Measurements from ENCODE around the gene ZNF324B. TPM values are rescaled to one million over a fixed set of nuclear protein-coding genes. Genes with fewer than 3 reads are reported as not detected.
A peak's percentile ranks its signal among the peaks of the same experiment; 100 is the strongest.

Gene ZNF324B
- total RNA-seq, 1 donor from 2014 or later: 5.8 TPM

DNA sequence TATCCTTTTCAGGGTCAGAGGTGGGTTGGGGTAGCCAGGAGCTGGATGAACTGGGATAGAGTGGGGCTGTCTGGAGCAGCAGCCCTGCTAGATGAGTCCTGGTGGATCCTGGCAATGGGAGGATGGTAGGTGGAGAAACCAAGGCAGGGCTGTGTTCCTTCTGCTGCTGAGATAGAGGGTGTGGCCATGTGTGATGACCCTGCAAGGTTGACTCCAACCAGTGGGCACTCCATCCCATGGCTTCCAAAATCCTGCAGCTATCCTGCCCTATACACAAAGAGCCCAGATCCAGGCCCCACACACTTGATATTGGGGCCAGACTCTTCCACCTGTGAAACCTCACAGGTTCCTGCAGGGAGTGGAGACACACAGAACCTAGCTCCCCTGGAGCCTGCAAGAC, 22.4 kb downstream of the ZNF324B start:
- no peak for DNase-seq (ENCODE audit: low read depth)
- Histone ChIP-seq H3K4me3 (ENCODE audit: low read depth, low read length) (no peak overlapping the region), H3K27me3 (ENCODE audit: control insufficient read depth, insufficient read depth, low read length) (no peaks in the 10 kb centered on the region), H3K36me3 (ENCODE audit: control insufficient read depth, insufficient read depth, low read length) (no peaks in the 10 kb centered on the region)
- TF ChIP-seq, protein P1, sequence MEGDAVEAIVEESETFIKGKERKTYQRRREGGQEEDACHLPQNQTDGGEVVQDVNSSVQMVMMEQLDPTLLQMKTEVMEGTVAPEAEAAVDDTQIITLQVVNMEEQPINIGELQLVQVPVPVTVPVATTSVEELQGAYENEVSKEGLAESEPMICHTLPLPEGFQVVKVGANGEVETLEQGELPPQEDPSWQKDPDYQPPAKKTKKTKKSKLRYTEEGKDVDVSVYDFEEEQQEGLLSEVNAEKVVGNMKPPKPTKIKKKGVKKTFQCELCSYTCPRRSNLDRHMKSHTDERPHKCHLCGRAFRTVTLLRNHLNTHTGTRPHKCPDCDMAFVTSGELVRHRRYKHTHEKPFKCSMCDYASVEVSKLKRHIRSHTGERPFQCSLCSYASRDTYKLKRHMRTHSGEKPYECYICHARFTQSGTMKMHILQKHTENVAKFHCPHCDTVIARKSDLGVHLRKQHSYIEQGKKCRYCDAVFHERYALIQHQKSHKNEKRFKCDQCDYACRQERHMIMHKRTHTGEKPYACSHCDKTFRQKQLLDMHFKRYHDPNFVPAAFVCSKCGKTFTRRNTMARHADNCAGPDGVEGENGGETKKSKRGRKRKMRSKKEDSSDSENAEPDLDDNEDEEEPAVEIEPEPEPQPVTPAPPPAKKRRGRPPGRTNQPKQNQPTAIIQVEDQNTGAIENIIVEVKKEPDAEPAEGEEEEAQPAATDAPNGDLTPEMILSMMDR (IDR thresholded peaks at IDR 0.05; ENCODE audit: insufficient read depth, low read length, poor library complexity, severe bottlenecking): no peak

DNA sequence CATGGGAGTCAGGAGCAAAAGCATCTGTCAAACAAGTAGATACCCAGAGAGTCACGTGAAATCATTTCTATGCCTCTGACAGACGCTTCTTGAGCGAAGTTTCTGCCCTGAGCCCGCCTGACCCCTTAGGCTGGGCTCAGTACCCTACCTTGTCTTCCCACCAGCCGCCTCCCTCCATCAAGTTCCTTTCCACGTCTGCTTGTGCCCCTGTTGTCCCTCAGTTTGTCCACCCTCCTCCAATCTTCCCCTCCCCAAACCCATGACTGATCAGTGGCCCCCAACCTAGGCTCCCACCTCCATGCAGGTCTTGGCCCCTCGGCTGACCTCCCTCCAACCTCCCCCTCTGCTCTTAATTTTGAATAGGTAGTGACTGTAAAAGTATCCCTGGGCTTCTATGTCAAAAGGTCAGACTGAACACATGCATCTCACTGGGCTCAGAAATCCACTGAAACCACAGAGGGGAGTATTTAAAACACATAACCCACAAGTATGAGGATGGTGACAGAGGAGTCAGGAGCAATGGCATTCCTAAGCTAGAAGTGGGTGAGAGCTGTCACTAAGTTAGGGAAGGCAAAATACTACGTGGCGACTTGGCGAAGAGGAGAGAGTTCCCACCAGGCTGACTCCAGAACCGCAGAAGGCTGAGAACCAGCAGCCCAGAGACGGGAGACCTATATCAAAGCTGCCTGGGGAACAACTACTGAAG, 23.0 kb downstream of the ZNF324B start:
- no peak for DNase-seq (ENCODE audit: low read depth)
- Histone ChIP-seq H3K27me3 (ENCODE audit: control insufficient read depth, insufficient read depth, low read length) (no peaks in the 10 kb centered on the region), H3K4me3 (ENCODE audit: low read depth, low read length) (no peak overlapping the region), H3K36me3 (ENCODE audit: control insufficient read depth, insufficient read depth, low read length) (no peaks in the 10 kb centered on the region)
- TF ChIP-seq, protein P1 (IDR thresholded peaks at IDR 0.05; ENCODE audit: insufficient read depth, low read length, poor library complexity, severe bottlenecking): no peak

DNA sequence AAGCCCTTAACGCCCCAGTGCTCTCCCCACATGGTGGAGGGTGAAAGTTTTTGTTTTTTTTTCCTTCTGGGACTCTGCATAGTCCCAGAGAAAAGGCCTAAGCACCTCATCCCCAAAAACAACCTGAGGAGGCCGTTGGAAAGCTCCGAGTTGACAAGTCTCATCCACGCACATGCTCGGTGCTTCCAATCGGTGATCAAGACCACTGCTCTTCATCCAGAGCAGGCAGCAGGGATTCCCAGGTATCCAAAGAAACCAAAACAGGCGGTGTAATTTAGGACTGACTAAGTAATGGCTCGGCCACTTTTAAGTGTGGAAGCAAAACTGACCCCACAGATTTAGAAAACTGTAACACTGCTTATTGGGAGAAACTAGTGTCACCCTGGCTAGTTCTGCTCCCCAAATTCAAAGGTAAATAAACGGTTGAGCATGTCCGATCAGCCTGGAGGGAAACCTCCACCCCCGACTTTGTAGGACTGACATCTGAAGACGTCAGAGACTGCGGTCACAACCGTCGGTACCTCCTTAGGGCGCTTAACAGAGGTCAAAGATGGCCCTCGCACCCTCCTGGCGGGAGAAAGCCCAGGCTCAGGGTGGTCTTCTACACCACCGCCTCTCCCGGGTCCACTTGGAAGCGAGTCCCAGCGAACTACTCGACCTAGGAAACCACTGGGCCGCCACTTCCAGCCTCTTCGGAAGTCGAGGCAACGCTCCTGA, 23.7 kb downstream of the ZNF324B start:
- Histone ChIP-seq H3K27me3 (ENCODE audit: control insufficient read depth, insufficient read depth, low read length) (no peaks in the 10 kb centered on the region), H3K4me3 (ENCODE audit: low read depth, low read length) (peak overlapping the region; percentile 59), H3K36me3 (ENCODE audit: control insufficient read depth, insufficient read depth, low read length) (no peaks in the 10 kb centered on the region)
- DNase-seq (ENCODE audit: low read depth): no peak
- TF ChIP-seq, protein P1 (IDR thresholded peaks at IDR 0.05; ENCODE audit: insufficient read depth, low read length, poor library complexity, severe bottlenecking): no peak

DNA sequence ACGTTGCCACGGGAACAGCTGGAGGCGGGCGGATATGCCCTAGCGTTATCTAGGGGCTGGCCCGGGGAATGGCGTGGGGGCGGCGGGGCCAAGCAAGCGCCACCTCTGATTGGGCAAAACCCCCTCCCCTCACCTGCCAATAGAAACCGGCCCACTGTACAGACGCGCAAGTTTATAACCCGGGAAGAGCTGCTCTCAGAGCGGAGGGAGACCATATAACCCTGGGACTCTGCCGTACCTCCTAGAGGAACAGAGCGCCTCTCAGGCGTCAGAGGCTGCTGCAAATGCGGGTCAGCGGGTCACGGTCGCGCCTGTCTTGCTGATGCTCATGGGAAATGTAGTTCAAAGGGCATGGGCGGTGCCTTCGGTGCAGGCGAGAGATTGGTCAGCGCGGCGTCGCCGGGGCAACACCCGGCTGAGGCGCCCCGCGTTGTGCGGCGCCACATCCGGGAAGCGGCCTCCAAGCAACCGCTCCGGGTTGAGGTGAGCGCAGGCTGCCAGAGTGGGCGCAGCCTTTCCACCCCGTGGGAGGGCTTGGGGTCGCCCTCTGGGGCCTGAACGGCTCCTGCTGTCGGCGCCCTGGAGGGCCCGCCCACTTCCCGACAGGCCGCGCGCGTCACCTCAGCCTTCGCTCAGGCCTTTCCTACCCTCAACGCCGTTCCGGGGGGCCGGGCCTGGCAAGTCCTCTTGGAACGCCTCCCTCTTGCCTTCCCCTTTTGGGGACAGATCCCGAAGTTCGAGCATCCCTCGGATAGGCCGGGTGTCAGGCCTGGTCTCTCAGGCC, 24.5 kb downstream of the ZNF324B start, which contains the start of gene ZNF446:
Gene ZNF446 (plus strand): TSS at position 639 of the 784 bp plus-strand sequence. CDS start 867 bp downstream, outside the sequence.
- Histone ChIP-seq H3K36me3 (ENCODE audit: control insufficient read depth, insufficient read depth, low read length) (no peaks in the 10 kb centered on the region), H3K4me3 (ENCODE audit: low read depth, low read length) (peak within 1 kb of the TSS; percentile 59), H3K27me3 (ENCODE audit: control insufficient read depth, insufficient read depth, low read length) (no peaks in the 10 kb centered on the region)
- DNase-seq (ENCODE audit: low read depth): peak; percentile 91
- TF ChIP-seq, protein P1 (IDR thresholded peaks at IDR 0.05; ENCODE audit: insufficient read depth, low read length, poor library complexity, severe bottlenecking): no peak

DNA sequence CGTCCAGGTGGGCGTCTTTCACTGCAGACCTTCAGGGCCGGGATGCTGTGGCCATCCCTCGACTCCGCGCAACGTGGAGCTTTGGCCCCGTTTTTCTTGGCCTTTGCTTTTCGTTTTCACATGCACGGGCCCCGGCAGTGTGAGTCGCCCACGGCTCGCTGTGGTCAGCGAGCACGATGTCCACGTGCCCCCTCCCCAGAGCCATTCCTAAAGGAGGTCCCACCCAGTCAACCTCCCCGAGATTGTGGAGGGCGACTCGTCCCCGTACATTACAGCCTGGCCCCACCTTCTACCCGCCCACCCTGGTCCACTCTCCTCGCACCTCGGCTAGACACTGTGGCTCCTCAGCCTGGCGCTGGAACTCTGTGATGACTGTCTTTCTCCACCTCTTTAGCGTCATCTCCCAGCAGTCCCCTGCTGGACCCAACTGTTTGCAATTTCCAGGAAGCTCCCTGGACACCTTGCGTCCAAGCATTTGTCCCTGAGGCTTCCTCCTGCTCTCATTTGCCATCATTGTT, 25.1 kb downstream of the ZNF324B start:
- Histone ChIP-seq H3K4me3 (ENCODE audit: low read depth, low read length) (peak overlapping the region; percentile 59), H3K36me3 (ENCODE audit: control insufficient read depth, insufficient read depth, low read length) (no peaks in the 10 kb centered on the region), H3K27me3 (ENCODE audit: control insufficient read depth, insufficient read depth, low read length) (no peaks in the 10 kb centered on the region)
- TF ChIP-seq, protein P1 (IDR thresholded peaks at IDR 0.05; ENCODE audit: insufficient read depth, low read length, poor library complexity, severe bottlenecking): no peak
- no peak for DNase-seq (ENCODE audit: low read depth)

Data from kidney epithelial cell (primary cell).